MG63 (cell line): ENCODE measurements around the gene IFNGR2. TPM values are rescaled to one million over a fixed set of nuclear protein-coding genes. Genes with fewer than 3 reads are reported as not detected.
A peak's percentile ranks its signal among the peaks of the same experiment; 100 is the strongest.
"Not testable (repeated sequence)": the region's sequence is repeated elsewhere in the genome, so short reads cannot be mapped to it uniquely, and the experiment has no call there.

Experiments
- DNase-seq: peaks from one replicate; pipeline ENCODE4 v3.0.0-alpha.2; 2020
- H3K27me3 ChIP-seq: fragments of 250-450 bp; sonication (Bioruptor Pico); 2 replicates; pipeline ENCODE4 v1.5.1; 2020; ENCODE audit warnings: mild to moderate bottlenecking, moderate library complexity
- H3K36me3 ChIP-seq: fragments of 250-450 bp; sonication (Bioruptor Pico); 2 replicates; pipeline ENCODE4 v1.5.1; 2020; ENCODE audit warnings: mild to moderate bottlenecking, moderate library complexity
- H3K4me3 ChIP-seq: fragments of 250-450 bp; sonication (Bioruptor Pico); 2 replicates; pipeline ENCODE4 v1.5.1; 2020; ENCODE audit warnings: mild to moderate bottlenecking, moderate library complexity
- H3K9me3 ChIP-seq: fragments of 250-450 bp; sonication (Bioruptor Pico); 2 replicates; pipeline ENCODE4 v1.5.1; 2020; ENCODE audit warnings: mild to moderate bottlenecking, moderate library complexity
- total RNA-seq: library from RNA; depleted of rRNA; stranded (reverse); fragments of >200 nt; shearing (Covaris generic); gene quantifications from 2 replicates; pipeline ENCODE4 v1.2.3, GENCODE V29; 2014; ENCODE audit warnings: low replicate concordance

Gene IFNGR2
- total RNA-seq, 1 experiment from 2014 or later: 63.6 TPM

GRCh38 chr21:33392284-33392985 lies 10.8 kb upstream of the IFNGR2 start:
- Histone ChIP-seq H3K36me3 (no peaks in the 10 kb centered on the region), H3K4me3 (no peak overlapping the region), H3K27me3 (no peaks in the 10 kb centered on the region), H3K9me3 (no peaks in the 10 kb centered on the region)
- no peak for DNase-seq

GRCh38 chr21:33393348-33393747 lies 9.9 kb upstream of the IFNGR2 start:
- no peaks in the 10 kb centered on the region for H3K9me3 ChIP-seq
- no peaks in the 10 kb centered on the region for H3K36me3 ChIP-seq
- H3K27me3 ChIP-seq: no peaks in the 10 kb centered on the region
- H3K4me3 ChIP-seq: no peak overlapping the region
- DNase-seq: no peak

GRCh38 chr21:33394260-33394659 lies 9.0 kb upstream of the IFNGR2 start:
- no peaks in the 10 kb centered on the region for H3K27me3 ChIP-seq

GRCh38 chr21:33395891-33396331 lies 7.3 kb upstream of the IFNGR2 start:
- Histone ChIP-seq H3K36me3 (no peaks in the 10 kb centered on the region), H3K4me3 (0 out of 2 replicates have a peak overlapping the region, but pooled peaks have one; percentile 4), H3K27me3 (no peaks in the 10 kb centered on the region), H3K9me3 (no peaks in the 10 kb centered on the region)
- peak; percentile 90 for DNase-seq

More at GRCh38 chr21:33394260-33394659, 9.0 kb upstream of the IFNGR2 start:
- DNase-seq: no peak
- Histone ChIP-seq H3K9me3 (no peaks in the 10 kb centered on the region), H3K36me3 (no peaks in the 10 kb centered on the region), H3K4me3 (no peak overlapping the region)

DNA sequence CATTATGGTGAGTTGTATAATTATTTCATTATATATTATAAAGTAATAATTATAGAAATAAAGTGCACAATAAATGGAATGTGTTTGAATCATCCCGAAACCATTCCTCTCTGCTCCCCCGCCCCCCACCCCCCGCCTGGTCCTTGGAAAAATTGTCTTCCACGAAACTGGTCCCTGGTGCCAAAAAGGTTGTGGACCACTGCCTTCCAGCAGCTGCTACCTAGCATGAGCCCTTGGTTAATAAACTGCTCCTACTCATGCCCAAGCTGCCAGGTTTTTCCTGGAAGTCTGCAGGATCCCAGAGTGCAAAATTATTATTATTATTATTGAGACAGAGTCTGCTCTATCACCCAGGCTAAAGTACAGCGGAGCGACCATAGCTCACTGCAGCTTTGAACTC lies 6.8 kb upstream of the IFNGR2 start:
- DNase-seq: peak; percentile 68
- Histone ChIP-seq H3K4me3 (no peak overlapping the region), H3K9me3 (no peaks in the 10 kb centered on the region), H3K27me3 (no peaks in the 10 kb centered on the region), H3K36me3 (no peaks in the 10 kb centered on the region)

DNA sequence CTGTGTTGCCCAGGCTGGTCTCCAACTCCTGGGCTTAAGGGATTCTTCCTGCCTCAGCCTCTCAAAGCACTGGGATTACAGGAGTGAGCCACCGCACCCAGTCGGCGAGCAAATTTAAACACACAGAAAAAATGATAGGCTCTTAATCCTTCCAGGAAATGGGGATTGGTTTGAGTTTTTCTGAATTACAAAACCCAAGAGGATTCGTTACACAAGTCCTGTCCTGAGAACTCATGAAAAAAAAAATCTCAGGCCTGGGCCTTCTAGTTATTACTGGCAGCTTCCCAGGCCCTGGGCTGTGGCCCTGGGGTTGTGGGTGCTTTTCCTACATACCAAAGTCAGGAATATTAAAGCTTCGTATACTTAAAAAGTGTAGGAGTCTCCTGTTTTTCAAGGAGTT lies 6.3 kb upstream of the IFNGR2 start:
- Histone ChIP-seq H3K27me3 (no peaks in the 10 kb centered on the region), H3K4me3 (no peak overlapping the region), H3K9me3 (no peaks in the 10 kb centered on the region), H3K36me3 (no peaks in the 10 kb centered on the region)
- peak; percentile 84 for DNase-seq

GRCh38 chr21:33397717-33398116 lies 5.5 kb upstream of the IFNGR2 start:
- Histone ChIP-seq H3K4me3 (no peak overlapping the region), H3K9me3 (no peaks in the 10 kb centered on the region), H3K27me3 (no peaks in the 10 kb centered on the region), H3K36me3 (no peaks in the 10 kb centered on the region)
- DNase-seq: no peak

DNA sequence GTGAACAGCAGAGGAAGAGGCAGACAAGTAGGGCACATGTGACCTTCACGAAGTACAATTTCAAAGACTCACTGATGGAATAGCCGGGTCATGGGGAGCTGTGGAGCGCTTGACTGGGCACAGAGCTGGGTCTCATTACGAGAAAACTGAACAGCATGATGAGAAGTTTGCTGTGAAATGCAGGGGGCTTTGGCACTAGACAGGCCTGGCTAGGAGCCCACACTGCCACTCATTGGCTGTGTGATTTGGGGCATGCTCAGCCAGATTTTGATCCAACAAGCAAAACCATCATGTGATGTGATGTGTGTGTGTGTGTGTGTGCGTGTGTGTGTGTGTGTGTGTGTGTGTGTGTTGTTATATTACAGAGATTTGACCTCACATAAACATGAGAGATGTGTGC lies 4.9 kb upstream of the IFNGR2 start:
- DNase-seq: no peak
- H3K4me3 ChIP-seq: no peak overlapping the region
- H3K9me3 ChIP-seq: no peaks in the 10 kb centered on the region
- no peaks in the 10 kb centered on the region for H3K27me3 ChIP-seq
- no peaks in the 10 kb centered on the region for H3K36me3 ChIP-seq

GRCh38 chr21:33401630-33401992 lies 1.6 kb upstream of the IFNGR2 start:
- DNase-seq: no peak
- no peaks in the 10 kb centered on the region for H3K9me3 ChIP-seq
- H3K4me3 ChIP-seq: no peak overlapping the region
- H3K36me3 ChIP-seq: peaks cover 13% of the 10 kb centered on the region
- no peaks in the 10 kb centered on the region for H3K27me3 ChIP-seq

DNA sequence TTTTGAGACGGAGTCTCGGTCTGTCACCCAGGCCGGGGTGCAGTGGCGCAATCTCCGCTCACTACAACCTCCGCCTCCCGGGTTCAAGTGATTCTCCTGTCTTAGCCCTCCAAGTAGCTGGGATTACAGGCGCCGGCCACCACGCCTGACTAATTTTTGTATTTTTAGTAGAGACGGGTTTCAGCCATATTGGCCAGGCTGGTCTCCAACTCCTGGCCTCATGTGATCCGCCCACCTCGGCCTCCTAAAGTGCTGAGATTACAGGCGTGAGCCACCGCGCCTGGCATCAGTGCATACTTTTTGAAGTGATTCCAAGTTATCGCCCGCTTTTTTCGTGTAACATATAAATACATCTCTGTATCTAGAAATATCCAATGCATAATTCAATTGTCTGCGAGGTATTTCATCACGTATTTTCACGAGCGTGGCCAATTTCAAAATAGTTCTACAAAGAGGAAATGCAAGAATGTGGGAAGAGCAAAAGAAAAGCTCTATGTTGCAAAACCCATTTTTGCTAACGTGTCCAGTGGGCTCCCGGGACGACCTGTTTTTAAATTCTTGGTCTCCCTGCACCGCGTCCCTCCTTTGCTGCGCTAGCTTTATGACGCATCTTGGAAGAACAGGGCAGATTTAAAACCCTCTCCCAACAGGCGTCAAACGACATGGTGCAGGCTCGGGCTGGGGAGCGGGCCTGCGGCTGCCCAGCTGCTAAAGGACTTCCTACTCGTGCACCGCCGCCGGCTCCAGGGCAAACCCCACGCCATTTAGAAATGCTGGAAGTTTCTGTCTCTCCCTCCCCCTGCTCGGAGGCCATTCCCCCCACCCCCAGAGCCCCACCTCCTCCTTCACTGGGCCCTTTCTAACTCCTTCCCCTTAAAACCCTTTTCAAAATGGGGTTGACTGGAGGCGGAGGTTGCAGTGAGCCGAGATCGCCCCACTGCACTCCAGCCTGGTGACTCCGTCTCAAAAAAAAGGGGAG lies 923 bp upstream of the IFNGR2 start:
- Histone ChIP-seq H3K36me3 (peaks cover 13% of the 10 kb centered on the region), H3K27me3 (no peaks in the 10 kb centered on the region), H3K9me3 (no peaks in the 10 kb centered on the region), H3K4me3 (peak overlapping the region; percentile 46; the same call in 1 of the 2 replicates)
- DNase-seq: peak; percentile 44

DNA sequence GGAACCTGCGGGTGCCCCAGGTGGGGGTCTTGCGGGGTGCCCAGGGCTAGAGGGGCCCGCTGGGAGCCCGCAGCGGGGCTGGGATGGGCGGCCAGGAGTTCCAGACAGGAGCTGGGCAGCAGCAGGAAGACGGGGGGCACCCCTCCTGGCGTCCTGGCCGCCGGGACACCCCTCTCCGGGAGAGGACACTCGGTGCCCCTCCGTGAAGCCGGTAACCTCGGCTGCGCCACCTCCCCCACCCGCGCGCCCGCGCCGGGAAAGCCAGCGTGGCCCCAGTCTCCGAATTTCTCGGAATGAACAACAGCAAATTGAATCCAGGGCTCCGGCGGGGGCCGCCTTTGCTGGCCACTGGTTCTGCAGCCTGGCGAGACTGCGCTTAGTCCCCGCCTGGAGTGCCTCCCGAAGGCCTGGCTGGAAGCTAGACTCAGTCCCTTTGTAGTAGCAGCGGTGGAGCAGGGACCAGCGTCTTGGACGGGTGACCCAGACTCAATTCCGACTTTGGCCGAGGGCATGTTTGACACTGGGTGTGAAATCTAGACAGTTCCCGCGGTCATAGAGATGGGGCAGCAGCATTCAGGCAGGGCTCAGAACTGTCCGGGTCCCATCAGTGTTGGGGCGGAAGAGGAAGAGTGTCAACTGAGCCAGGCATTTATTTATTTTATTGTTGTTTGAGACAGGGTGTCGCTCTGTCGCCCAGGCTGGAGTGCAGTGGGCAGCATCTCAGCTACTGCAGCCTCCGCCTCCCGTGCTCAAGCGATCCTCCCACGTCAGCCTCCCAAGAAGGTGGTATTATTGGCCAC lies 773 bp downstream of the IFNGR2 start:
- H3K9me3 ChIP-seq: no peaks in the 10 kb centered on the region
- no peaks in the 10 kb centered on the region for H3K27me3 ChIP-seq
- peak; percentile 53 for DNase-seq
- H3K4me3 ChIP-seq: peak overlapping the region; percentile 85
- peaks cover 13% of the 10 kb centered on the region for H3K36me3 ChIP-seq

DNA sequence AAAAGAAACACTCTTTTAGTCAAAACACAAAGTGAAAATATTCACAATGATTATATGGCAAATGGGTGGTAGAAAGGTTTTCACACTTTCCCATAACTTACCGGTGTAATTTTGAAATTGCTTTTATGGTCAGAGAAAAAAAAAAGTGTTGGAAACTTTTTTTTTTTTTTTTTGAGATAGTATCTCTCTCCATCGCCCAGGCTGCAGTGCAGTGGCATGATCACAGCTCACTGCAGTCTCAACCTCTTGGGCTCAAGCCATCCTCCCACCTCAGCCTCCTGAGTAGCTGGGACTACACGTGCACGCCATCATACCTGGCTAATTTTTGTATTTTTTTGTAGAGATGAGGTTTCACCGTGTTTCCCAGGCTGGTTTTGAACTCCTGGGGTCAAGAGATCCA lies 3.3 kb downstream of the IFNGR2 start:
- H3K27me3 ChIP-seq: no peaks in the 10 kb centered on the region
- H3K36me3 ChIP-seq: peaks cover 21% of the 10 kb centered on the region
- H3K9me3 ChIP-seq: no peaks in the 10 kb centered on the region
- no peak for DNase-seq
- H3K4me3 ChIP-seq: no peak overlapping the region

DNA sequence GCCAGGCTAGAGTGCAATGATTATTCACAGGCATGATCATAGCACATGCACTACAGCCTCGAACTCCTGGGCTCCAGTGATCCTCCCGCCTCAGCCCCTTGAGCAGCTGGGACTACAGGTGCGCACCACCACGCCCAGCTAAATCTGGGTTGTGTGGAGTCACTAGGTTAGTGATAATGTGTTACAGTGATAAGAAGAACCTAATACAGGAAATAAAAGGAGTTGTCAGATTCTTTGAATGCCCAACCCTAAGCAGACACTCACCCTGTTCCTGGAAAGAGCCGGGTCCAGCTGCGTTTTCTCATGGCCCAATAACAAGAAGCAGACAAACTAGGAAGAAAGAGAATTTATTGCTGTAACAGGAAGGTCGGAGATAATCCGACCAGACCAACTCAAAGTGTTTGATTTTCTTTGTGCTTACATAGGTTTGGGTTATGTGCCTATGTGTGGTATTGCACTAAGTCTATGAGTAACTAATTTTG lies 8.8 kb downstream of the IFNGR2 start:
- DNase-seq: no peak
- Histone ChIP-seq H3K27me3 (no peaks in the 10 kb centered on the region), H3K36me3 (peaks cover 51% of the 10 kb centered on the region), H3K9me3 (no peaks in the 10 kb centered on the region), H3K4me3 (no peak overlapping the region)

- peaks cover 55% of the 10 kb centered on the region for H3K36me3 ChIP-seq
Observed at GRCh38 chr21:33412439-33412831, 9.2 kb downstream of the IFNGR2 start.

DNA sequence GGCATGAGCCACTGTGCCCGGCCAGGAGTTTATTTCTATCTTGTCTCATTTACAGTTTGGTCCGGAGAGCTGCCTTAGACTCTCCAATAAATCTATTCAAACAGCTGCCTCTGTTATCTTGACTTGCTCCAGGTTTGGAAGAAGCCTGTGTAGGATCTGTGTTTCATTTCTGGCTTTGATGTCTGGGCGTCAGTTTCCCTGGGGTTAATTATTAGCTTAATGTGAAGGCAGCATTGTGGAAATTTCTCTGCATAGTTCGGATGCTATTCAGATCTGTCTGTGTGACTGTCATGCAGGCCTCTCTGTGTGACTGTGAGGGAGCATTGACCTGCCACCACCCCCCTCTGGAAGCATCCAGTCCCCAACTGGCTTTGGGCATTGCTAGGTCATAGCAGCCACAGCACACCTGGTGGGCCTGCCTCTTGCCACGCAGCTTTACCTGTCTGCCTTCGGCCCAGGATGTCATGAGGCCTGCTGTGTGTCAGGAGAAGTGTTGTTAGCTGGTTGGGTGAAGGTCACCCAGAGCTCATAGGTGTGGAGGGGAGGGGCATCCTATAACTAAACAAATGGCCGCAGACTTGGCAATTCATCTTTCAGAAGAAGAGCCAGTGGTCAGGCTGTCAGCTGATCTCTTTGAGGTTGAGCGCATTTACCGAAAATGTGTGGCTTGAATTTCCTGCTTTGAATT lies 9.8 kb downstream of the IFNGR2 start:
- no peak overlapping the region for H3K4me3 ChIP-seq
- DNase-seq: no peak
- no peaks in the 10 kb centered on the region for H3K9me3 ChIP-seq
- H3K27me3 ChIP-seq: no peaks in the 10 kb centered on the region
- peaks cover 56% of the 10 kb centered on the region for H3K36me3 ChIP-seq

More at GRCh38 chr21:33412439-33412831, 9.2 kb downstream of the IFNGR2 start:
- H3K4me3 ChIP-seq, H3K9me3 ChIP-seq, DNase-seq, H3K27me3 ChIP-seq: not testable (repeated sequence)

- H3K27me3 ChIP-seq: no peaks in the 10 kb centered on the region
- no peak overlapping the region for H3K4me3 ChIP-seq
- peaks cover 61% of the 10 kb centered on the region for H3K36me3 ChIP-seq
- no peak for DNase-seq
- H3K9me3 ChIP-seq: no peaks in the 10 kb centered on the region
Observed at GRCh38 chr21:33414068-33414467, 10.9 kb downstream of the IFNGR2 start.
